22Rv1 (cell line): ENCODE data around the gene SEC61A1.

Source experiments
- CTCF ChIP-seq: fragments of 450-650 bp; IDR thresholded peaks from 2 replicates; pipeline ENCODE4 v1.5.1; 2017; ENCODE audit warnings: mild to moderate bottlenecking
- ZFX ChIP-seq: fragments of 450-650 bp; IDR thresholded peaks from 2 replicates; pipeline ENCODE4 v1.6.1; 2017; ENCODE audit warnings: antibody characterized with exemption, borderline replicate concordance

DNA sequence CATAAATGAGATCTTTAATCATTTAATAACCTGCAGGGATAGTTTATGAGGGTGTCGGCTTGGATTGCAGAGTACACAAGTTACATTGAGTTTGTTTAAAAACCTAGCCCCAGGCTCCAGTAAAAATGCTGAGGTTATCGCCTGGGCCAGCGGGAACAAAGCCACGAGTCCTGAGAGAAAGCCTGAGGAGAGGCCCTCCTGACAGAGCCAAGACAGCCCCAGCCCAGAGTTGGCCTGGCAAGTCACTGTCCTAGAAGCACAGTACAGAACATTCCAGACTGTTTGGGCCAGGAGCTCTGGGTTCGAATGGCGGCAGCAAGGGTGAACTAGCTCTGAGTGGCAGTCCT is 32.4 kb downstream of the SEC61A1 start:
- TF ChIP-seq CTCF: no peak
- no peak for TF ChIP-seq ZFX
